Measurements from ENCODE around the gene TANK.

The TANK gene

GRCh38 chr2:161160226-161161073, at the start of gene TANK:
Gene TANK, plus strand, starts transcription at chr2:161160428. Its CDS starts 19,235 bp downstream, at chr2:161179663.
- peak; percentile 99 for DNase-seq (ENCODE audit: low read depth)
- H3K4me3 ChIP-seq (ENCODE audit: control insufficient read depth, low read depth, low read length) = peak within 1 kb of the TSS; percentile 95
- no peak for TF ChIP-seq CTCF (conservative IDR thresholded peaks at IDR 0.05; ENCODE audit: control insufficient read depth, insufficient read depth, low read depth, low read length)

- no peak for DNase-seq (ENCODE audit: low read depth)
- no peak for TF ChIP-seq CTCF (conservative IDR thresholded peaks at IDR 0.05; ENCODE audit: control insufficient read depth, insufficient read depth, low read depth, low read length)
- no peak overlapping the region for H3K4me3 ChIP-seq (ENCODE audit: control insufficient read depth, low read depth, low read length)
These were observed 48.7 kb upstream of the TANK start for GRCh38 chr2:161111531-161111930.

GRCh38 chr2:161112908-161113307, 47.3 kb upstream of the TANK start:
- TF ChIP-seq CTCF (conservative IDR thresholded peaks at IDR 0.05; ENCODE audit: control insufficient read depth, insufficient read depth, low read depth, low read length) = no peak
- H3K4me3 ChIP-seq (ENCODE audit: control insufficient read depth, low read depth, low read length) = no peak overlapping the region
- no peak for DNase-seq (ENCODE audit: low read depth)

GRCh38 chr2:161113693-161114575, 46.3 kb upstream of the TANK start:
- no peak overlapping the region for H3K4me3 ChIP-seq (ENCODE audit: control insufficient read depth, low read depth, low read length)
- DNase-seq (ENCODE audit: low read depth) = no peak
- TF ChIP-seq CTCF (conservative IDR thresholded peaks at IDR 0.05; ENCODE audit: control insufficient read depth, insufficient read depth, low read depth, low read length) = no peak

GRCh38 chr2:161115205-161115604, 45.0 kb upstream of the TANK start:
- no peak overlapping the region for H3K4me3 ChIP-seq (ENCODE audit: control insufficient read depth, low read depth, low read length)
- no peak for TF ChIP-seq CTCF (conservative IDR thresholded peaks at IDR 0.05; ENCODE audit: control insufficient read depth, insufficient read depth, low read depth, low read length)
- no peak for DNase-seq (ENCODE audit: low read depth)

GRCh38 chr2:161115605-161116380, 44.4 kb upstream of the TANK start:
- DNase-seq (ENCODE audit: low read depth) = no peak
- TF ChIP-seq CTCF (conservative IDR thresholded peaks at IDR 0.05; ENCODE audit: control insufficient read depth, insufficient read depth, low read depth, low read length) = no peak
- no peak overlapping the region for H3K4me3 ChIP-seq (ENCODE audit: control insufficient read depth, low read depth, low read length)
